SK-N-SH (cell line): Measurements from ENCODE around the gene FBXW11. TPM values are rescaled to one million over a fixed set of nuclear protein-coding genes. Genes with fewer than 3 reads are reported as not detected.
A peak's percentile ranks its signal among the peaks of the same experiment; 100 is the strongest.

ENCODE experiments used
- CTCF ChIA-PET: fragments of 300-600, 350-600 bp; formaldehyde crosslinking; extraction: SDS; loops from one replicate; lab custom pipeline; 2021; lab: Yijun Ruan, JAX
- POLR2A ChIA-PET: fragments of 350-600 bp; sonication (Branson Sonifier 250); formaldehyde crosslinking; extraction: SDS; loops from one replicate; lab custom pipeline; 2020; ENCODE audit warnings: antibody characterized with exemption, inconsistent platforms; lab: Yijun Ruan, JAX
- DNase-seq: peaks from one replicate; pipeline ENCODE4 v3.0.0; 2012
- H2AFZ ChIP-seq: fragments of 200-600 bp; sonication (generic); 2 replicates; pipeline ENCODE4 v1.8.1; 2016; ENCODE audit warnings: antibody characterized with exemption, mild to moderate bottlenecking, low read depth
- H3F3A ChIP-seq: fragments of 200-600 bp; sonication (generic); replicated peaks from 2 replicates; pipeline ENCODE3; 2016; ENCODE audit warnings: antibody characterized with exemption, mild to moderate bottlenecking; ENCODE audit not compliant: insufficient read depth
- H3K27ac ChIP-seq, 2 experiments: fragments of 200-500 bp in 1 of 2; fragments of 200-600 bp in 1 of 2; sonication (Bioruptor generic) in 1 of 2; sonication (generic), shearing (Covaris generic) in 1 of 2; 2 replicates each; pipeline versions ENCODE4 v1.5.1 to v1.6.1; 2014 to 2016; ENCODE audit warnings: low read depth in 2 of 2, inconsistent platforms in 1 of 2, low read length in 1 of 2, mild to moderate bottlenecking in 1 of 2, mixed read lengths in 1 of 2
- H3K27me3 ChIP-seq: fragments of 200-600 bp; sonication (generic), shearing (Covaris generic); 2 replicates; pipeline ENCODE4 v1.6.1; 2016; ENCODE audit warnings: mixed run types; ENCODE audit not compliant: insufficient read depth
- H3K36me3 ChIP-seq, 2 experiments: fragments of 200-500 bp in 1 of 2; fragments of 200-600 bp in 1 of 2; sonication (Bioruptor generic) in 1 of 2; sonication (generic) in 1 of 2; replicated peaks in 1 of 2; 2 replicates each; pipeline versions ENCODE3 to v1.5.1; 2014 to 2016; ENCODE audit warnings: low read length in 1 of 2, mild to moderate bottlenecking in 1 of 2; ENCODE audit not compliant: insufficient read depth in 2 of 2, control insufficient read depth in 1 of 2
- H3K4me1 ChIP-seq, 2 experiments: fragments of 200-500 bp in 1 of 2; fragments of 200-600 bp in 1 of 2; sonication (Bioruptor generic) in 1 of 2; sonication (generic), shearing (Covaris generic) in 1 of 2; 2 replicates each; pipeline versions ENCODE4 v1.5.1 to v1.6.1; 2014 to 2016; ENCODE audit warnings: low read depth in 1 of 2, low read length in 1 of 2, mixed run types in 1 of 2; ENCODE audit not compliant: insufficient read depth in 2 of 2, control insufficient read depth in 1 of 2
- H3K4me2 ChIP-seq: fragments of 200-600 bp; sonication (generic), shearing (Covaris generic); 2 replicates; pipeline ENCODE4 v1.6.1; 2017; ENCODE audit warnings: mixed run types
- H3K4me3 ChIP-seq, 2 experiments: fragments of 200-500 bp in 1 of 2; fragments of 200-600 bp in 1 of 2; sonication (Bioruptor generic) in 1 of 2; sonication (generic), shearing (Covaris generic) in 1 of 2; 2 replicates each; pipeline versions ENCODE4 v1.5.1 to v1.8.1; 2014 to 2016; ENCODE audit warnings: low read depth in 2 of 2, inconsistent platforms in 1 of 2, low read length in 1 of 2, mild to moderate bottlenecking in 1 of 2, mixed read lengths in 1 of 2, moderate library complexity in 1 of 2
- H3K79me2 ChIP-seq: fragments of 200-600 bp; sonication (generic); 2 replicates; pipeline ENCODE4 v1.8.1; 2017; ENCODE audit warnings: mild to moderate bottlenecking; ENCODE audit not compliant: insufficient read depth
- H3K9ac ChIP-seq: fragments of 200-600 bp; sonication (generic); 2 replicates; pipeline ENCODE4 v1.6.1; 2017; ENCODE audit warnings: mixed run types
- H3K9me2 ChIP-seq: fragments of 200-600 bp; sonication (generic); 2 replicates; pipeline ENCODE4 v1.6.1; 2017; ENCODE audit warnings: mixed run types
- H3K9me3 ChIP-seq: fragments of 200-600 bp; sonication (generic); 2 replicates; pipeline ENCODE4 v1.6.1; 2017; ENCODE audit warnings: mixed run types, mild to moderate bottlenecking, moderate library complexity
- H4K20me1 ChIP-seq: fragments of 200-600 bp; sonication (generic); 2 replicates; pipeline ENCODE4 v1.6.1; 2017; ENCODE audit warnings: mild to moderate bottlenecking, mixed run types; ENCODE audit not compliant: insufficient read depth
- EZH2phosphoT487 ChIP-seq: fragments of 200-600 bp; sonication (generic); IDR thresholded peaks from 2 replicates; pipeline ENCODE4 v1.6.1; 2017; ENCODE audit warnings: low read depth, mixed run types, mild to moderate bottlenecking, antibody characterized with exemption, moderate library complexity, borderline replicate concordance
- MAX ChIP-seq: IDR thresholded peaks from 2 replicates; pipeline ENCODE4 v1.4.0; 2012; ENCODE audit warnings: low read depth
- MXI1 ChIP-seq: IDR thresholded peaks from 2 replicates; pipeline ENCODE4 v1.6.1; 2012; ENCODE audit warnings: mild to moderate bottlenecking, low read depth, low read length, improper control_type of control experiment
- NFIC ChIP-seq: IDR thresholded peaks from 2 replicates; pipeline ENCODE4 v1.4.0; 2012; ENCODE audit warnings: borderline replicate concordance
- RCOR1 ChIP-seq: fragments of 150-350 bp; IDR thresholded peaks from 2 replicates; pipeline ENCODE4 v1.6.1; 2017; ENCODE audit warnings: antibody characterized with exemption, low read length
- SMC3 ChIP-seq: IDR thresholded peaks from 2 replicates; pipeline ENCODE4 v1.6.1; 2012; ENCODE audit warnings: low read depth, low read length, improper control_type of control experiment
- TCF12 ChIP-seq: IDR thresholded peaks from 2 replicates; pipeline ENCODE4 v1.4.0; 2012
- ZBTB33 ChIP-seq: IDR thresholded peaks from 2 replicates; pipeline ENCODE4 v1.4.0; 2012; ENCODE audit warnings: low read depth, borderline replicate concordance
- WGBS: methylation state at CpG from one replicate; pipeline ENCODE4 v1.1.6; 2017; ENCODE audit warnings: low lambda C conversion rate; 5-methylcytosine and 5-hydroxymethylcytosine counted together
- polyA plus RNA-seq, 3 experiments: library from polyadenylated mRNA; depleted of rRNA; stranded (reverse); fragments of >200 nt; gene quantifications; 2 replicates each; pipeline ENCODE4 v1.2.3, GENCODE V29; 2012
- TF ChIP-seq, protein P1 (sequence below): IDR thresholded peaks from 2 replicates; pipeline ENCODE4; 2012

The FBXW11 gene
- polyA plus RNA-seq, 1 of the 3 experiments (the other 2 are of a cell fraction): 37.5 TPM

DNA sequence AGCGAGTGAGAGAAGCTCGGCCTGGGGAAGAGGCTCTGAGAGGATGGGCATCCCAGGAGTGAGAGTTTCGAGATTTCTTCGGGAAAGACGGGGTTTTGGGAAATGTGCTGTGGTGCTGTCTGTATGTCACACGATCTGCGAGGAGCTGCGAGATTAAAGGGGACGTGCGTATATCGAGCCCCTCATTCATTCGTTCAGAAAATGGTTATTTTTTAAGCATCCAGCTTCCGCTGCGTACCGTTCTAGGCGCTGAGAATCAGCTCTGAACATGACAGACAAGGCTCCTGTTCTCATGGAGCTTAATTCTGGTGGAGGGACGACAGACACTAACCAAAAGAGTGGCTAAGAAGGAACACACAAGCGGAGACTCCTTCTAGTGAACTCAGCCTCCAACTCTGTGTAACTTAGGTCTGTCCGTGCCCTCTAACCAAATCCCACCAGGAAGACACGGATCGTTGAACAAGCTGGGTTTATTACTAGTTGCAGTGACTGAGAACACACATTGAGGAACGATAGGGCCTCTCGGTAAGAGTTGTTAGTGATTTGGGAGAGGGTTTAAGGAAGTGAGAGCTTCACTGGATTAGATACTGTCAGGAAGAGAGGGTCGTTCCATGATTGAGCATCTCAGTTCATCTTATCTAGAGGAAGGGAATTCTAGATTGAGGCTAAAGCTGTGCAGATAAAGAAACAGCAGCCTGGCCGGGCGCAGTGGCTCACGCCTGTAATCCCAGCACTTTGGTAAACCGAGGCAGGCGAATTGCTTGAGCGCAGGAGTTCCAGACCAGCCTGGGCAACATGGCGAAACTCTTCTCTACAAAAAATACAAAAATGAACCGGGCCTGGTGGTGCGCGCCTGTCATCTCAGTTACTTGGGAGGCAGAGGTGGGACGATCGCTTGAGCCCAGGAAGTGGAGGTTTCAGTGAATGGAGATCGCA, 1.0 kb upstream of the FBXW11 start:
- CTCF ChIA-PET: interaction anchor here (0.6 to 3.8 kb wide), 10 partner anchors 21 to 594 kb away, joined by 3 to 26 read pairs (median 5); partner anchors contain the start of genes FGF18 and STK10
- H3K4me2 ChIP-seq: peak overlapping the region; percentile 94
- peak; percentile 12 for DNase-seq

More for the DNA sequence above, 1.0 kb upstream of the FBXW11 start:
- H3K9me2 ChIP-seq: no peaks in the 10 kb centered on the region
- WGBS: 32% methylated on average over 36 of the region's 37 CpGs
- H3K79me2 ChIP-seq: peaks cover 48% of the 10 kb centered on the region
- H4K20me1 ChIP-seq: peaks cover 34% of the 10 kb centered on the region
- POLR2A ChIA-PET: interaction anchor here (0.6 to 1.4 kb wide), 3 partner anchors 14 to 181 kb away, joined by 3 to 4 read pairs (median 3); no protein-coding TSS in a partner anchor
- no peaks in the 10 kb centered on the region for H3K9me3 ChIP-seq
- no peaks in the 10 kb centered on the region for H3K36me3 ChIP-seq
- no peaks in the 10 kb centered on the region for H3K27me3 ChIP-seq
- peak overlapping the region; percentile 85 to 94 for H3K4me3 ChIP-seq
- 0 out of 2 replicates have a peak, but pooled peaks have one; percentile 35 for TF ChIP-seq MXI1
- no peak for TF ChIP-seq EZH2phosphoT487
- TF ChIP-seq TCF12: no peak
- 0 out of 2 replicates have a peak, but pooled peaks have one; percentile 5 for TF ChIP-seq MAX
- TF ChIP-seq RCOR1: no peak
- TF ChIP-seq, protein P1, sequence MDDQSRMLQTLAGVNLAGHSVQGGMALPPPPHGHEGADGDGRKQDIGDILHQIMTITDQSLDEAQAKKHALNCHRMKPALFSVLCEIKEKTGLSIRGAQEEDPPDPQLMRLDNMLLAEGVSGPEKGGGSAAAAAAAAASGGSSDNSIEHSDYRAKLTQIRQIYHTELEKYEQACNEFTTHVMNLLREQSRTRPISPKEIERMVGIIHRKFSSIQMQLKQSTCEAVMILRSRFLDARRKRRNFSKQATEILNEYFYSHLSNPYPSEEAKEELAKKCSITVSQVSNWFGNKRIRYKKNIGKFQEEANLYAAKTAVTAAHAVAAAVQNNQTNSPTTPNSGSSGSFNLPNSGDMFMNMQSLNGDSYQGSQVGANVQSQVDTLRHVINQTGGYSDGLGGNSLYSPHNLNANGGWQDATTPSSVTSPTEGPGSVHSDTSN: no peak
- TF ChIP-seq SMC3: no peak
- no peak for TF ChIP-seq NFIC
- no peak for TF ChIP-seq ZBTB33
- TF ChIP-seq, all 33 proteins: peak for 2
- Histone ChIP-seq H2AFZ (peak overlapping the region; percentile 97), H3K4me1 (peaks cover 17 to 20% of the 10 kb centered on the region in 2 experiments), H3K9ac (peak overlapping the region; percentile 97), H3K27ac (peak overlapping the region; percentile 97 to 98), H3F3A (peaks cover 6% of the 10 kb centered on the region)
